Left renal pelvis (tissue), 4 donors: ENCODE measurements around the gene DMAP1. TPM values are rescaled to one million over a fixed set of nuclear protein-coding genes. Genes with fewer than 3 reads are reported as not detected.
"Not testable (repeated sequence)": the region's sequence is repeated elsewhere in the genome, so short reads cannot be mapped to it uniquely, and the experiment has no call there.

Source experiments
- DNase-seq, 4 donors: peaks; one replicate each; pipeline ENCODE4 v3.0.0-alpha.2; 2013; ENCODE audit warnings: low read depth in 4 of 4, low spot score in 3 of 4
- polyA plus RNA-seq, 4 donors: library from polyadenylated mRNA; unstranded; fragments of 120-200 nt; gene quantifications; one replicate each; pipeline ENCODE4 v1.2.1, GENCODE V29; 2013; ENCODE audit not compliant: insufficient read length in 4 of 4

Gene DMAP1, protein sequence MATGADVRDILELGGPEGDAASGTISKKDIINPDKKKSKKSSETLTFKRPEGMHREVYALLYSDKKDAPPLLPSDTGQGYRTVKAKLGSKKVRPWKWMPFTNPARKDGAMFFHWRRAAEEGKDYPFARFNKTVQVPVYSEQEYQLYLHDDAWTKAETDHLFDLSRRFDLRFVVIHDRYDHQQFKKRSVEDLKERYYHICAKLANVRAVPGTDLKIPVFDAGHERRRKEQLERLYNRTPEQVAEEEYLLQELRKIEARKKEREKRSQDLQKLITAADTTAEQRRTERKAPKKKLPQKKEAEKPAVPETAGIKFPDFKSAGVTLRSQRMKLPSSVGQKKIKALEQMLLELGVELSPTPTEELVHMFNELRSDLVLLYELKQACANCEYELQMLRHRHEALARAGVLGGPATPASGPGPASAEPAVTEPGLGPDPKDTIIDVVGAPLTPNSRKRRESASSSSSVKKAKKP
- 10 to 100 TPM; 42.9 to 72.5 (median 52.6) TPM for polyA plus RNA-seq

DNA sequence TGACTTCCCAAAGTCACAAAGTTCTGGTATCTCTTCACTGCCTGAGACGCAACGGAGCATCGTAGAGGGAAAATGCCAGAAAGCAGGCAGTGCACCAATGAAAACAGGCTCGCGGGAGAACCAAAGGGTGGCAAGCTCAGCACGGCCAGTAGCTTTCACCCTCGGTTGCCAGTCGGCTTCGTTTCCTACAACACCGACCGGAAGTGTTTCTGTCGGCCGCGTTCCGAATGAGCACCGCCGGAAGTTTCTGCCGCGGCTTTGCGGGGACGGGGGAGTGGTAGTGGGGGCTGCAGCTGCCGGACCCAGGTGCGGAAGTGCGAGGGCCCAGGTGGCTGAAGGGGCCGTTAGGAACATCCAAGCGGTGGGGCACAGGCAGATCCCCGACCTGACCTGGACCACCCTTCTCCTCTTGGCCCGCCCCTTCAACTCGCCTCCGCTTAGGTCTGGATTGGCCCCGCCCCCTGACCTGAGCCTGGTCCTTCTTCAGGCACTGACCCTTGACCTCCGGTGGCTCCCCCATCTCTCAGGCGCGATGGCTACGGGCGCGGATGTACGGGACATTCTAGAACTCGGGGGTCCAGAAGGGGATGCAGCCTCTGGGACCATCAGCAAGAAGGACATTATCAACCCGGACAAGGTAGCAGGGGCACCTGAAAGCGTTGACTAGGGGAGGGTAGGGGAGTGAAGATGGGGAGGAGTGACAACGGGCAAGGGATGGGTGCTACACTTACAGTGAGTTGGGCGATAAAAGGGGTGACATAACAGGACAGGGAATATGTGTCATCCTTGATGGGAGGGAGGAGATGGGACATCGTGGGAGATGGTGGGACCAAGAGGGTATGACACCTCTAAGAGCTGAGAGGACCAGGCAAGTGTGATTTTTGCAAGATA lies at the start of gene DMAP1:
TSS of gene DMAP1 (plus strand) at position 250 of the 891 bp plus-strand sequence. CDS start at position 533, 283 bp downstream.
- peak; percentile 65 to 74 (median 72) for DNase-seq

DNA sequence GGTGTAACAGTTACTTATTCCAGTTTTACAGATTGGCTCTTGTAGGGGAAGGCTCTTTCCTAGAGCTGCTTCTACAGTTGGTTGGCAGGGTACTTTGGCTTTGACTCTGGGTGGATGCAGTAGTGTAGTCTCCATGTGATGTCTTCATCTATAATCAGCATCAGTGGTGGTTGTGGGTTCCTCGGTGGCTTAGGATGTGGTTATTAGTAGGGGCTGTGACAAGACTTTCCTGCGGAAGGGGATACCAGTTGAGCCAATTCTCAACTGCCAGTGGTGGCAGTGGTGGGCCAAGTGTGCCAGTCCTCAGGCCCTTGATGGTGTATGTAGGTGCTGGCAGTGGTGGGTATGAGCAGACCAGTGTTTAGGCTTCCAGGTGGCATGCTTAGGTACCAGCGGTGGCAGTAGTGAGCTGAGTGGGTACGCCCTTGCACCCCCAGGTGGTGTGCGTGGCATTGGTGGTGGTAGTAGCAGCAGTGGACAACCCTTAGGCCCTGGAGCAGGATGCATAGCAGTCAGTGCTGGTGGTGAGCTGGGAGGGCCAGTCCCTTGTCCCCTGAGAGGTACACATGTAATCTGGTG lies 44.7 kb upstream of the DMAP1 start:
- DNase-seq, result no peak

- no peak for DNase-seq
Measured at GRCh38 chr1:44170281-44170823, 42.9 kb upstream of the DMAP1 start.

DNA sequence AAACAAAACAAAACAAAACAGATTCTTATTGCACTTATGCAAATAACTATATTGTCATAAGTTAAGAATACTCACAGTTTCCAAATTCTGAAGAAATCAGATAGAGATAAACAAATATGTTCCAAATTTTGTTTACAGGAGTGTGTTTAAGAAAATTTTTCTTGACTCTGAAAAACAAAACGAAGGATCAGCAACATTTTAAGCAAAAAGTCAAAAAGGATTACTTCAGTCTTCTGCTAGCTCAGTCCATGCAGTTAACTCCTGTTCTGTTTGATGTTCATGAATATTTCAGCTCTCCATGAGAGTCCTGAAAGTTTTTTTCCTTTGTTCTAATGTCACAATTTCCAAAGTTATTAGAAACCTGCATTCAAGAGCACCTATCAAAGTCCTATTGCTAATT lies 38.6 kb upstream of the DMAP1 start:
- DNase-seq, result no peak

DNA sequence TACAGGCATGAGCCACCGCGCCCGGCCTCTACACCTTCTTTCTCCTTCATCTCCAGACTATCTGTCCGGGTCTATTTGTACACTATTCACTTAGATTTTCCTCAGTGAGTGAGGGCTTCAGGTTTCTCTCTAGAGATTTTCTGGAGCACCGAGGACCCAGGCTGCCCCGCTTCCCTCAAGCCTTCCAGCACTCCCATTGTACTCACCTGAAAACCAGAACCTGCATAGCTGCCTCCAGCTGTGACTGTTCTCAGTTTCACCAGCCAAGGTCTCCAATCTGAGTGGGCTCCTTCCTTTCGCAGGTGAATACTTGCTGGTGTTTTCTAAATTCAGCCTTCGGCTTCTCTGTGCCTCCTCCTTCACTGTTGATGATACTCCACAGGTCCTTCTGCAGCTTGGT lies 12.9 kb upstream of the DMAP1 start:
- DNase-seq, result no peak

DNA sequence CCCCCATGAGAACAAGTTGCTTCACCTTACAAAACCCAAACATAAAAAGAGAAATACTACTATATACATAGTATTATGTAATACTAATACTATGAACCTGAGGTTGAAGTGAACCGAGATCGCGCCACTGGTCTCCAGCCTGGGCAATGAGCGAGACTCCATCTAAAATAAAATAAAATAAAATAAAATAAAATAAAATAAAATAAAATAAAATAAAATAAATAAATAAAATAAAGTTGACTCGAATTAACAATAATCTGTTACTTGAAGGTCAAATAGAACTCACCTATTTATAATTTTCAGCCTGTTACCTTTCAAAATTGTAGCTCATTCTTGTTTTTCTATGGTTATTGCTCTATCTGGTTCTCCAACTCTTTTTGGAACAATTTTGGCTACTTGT lies 6.7 kb upstream of the DMAP1 start:
- DNase-seq, result not testable (repeated sequence)

GRCh38 chr1:44208226-44208625 lies 5.0 kb upstream of the DMAP1 start:
- no peak for DNase-seq

DNA sequence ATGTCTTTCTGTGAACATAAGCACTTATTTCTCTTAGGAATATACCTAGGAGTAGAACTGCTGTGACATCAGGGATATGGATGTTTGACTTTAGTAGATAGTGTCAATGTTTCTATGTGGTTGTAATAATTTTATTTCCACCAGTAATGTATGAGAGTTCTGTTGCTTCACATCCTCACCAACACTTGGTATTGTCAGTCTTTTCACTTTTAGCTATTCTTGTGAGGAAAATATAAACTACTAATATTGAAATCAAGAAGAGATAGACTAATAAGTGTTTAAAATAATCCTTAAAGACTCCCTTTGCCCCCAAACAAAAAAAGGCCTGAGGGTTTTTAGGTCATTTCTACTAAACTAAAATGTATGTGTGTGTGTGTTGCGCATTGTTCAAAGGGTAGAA lies 2.7 kb upstream of the DMAP1 start:
- no peak for DNase-seq

- no peak for DNase-seq
Measured at GRCh38 chr1:44212355-44213221, 683 bp upstream of the DMAP1 start.

- DNase-seq, result peak in 3 of 4 donors; percentile 52 to 62 (median 58)
Measured at GRCh38 chr1:44217809-44218410, 4.6 kb downstream of the DMAP1 start.

DNA sequence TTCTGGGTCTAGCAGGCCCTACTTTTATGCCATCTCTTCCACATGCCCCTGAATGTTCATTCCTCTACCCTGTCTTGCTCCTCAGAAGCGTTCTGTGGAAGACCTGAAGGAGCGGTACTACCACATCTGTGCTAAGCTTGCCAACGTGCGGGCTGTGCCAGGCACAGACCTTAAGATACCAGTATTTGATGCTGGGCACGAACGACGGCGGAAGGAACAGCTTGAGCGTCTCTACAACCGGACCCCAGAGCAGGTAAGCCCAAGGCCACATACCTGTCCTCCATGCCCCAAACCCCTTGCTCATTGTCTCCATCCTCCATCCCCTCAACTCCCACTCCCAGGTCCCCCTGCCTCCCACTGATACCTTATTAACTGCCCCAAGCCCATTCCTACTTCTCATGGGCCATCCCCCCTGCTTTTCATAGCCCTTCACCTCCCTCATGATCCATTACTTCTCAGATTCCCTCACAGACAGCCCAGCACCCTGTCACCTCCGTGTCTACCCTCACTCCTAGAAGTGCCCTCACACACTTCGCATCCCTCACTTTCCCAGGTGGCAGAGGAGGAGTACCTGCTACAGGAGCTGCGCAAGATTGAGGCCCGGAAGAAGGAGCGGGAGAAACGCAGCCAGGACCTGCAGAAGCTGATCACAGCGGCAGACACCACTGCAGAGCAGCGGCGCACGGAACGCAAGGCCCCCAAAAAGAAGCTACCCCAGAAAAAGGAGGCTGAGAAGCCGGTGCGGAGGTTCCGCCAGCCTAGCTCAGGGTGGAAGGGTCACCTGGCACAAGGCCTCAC lies 5.4 kb downstream of the DMAP1 start:
- no peak for DNase-seq

DNA sequence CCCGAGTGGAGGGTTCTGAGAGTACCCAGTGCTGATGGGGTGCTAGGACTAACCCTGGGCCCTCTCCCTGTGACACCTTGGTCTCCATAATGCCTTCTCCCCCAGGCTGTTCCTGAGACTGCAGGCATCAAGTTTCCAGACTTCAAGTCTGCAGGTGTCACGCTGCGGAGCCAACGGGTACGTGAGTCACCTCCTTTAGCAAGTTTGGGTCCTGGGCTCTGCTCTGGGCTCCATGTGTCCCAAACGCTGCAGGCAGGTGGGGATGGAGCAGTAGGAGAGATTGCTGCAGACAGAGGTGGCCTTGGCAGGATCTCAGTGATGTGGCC lies 6.0 kb downstream of the DMAP1 start:
- no peak for DNase-seq

- DNase-seq, result no peak
Measured at GRCh38 chr1:44220001-44220751, 6.9 kb downstream of the DMAP1 start.

DNA sequence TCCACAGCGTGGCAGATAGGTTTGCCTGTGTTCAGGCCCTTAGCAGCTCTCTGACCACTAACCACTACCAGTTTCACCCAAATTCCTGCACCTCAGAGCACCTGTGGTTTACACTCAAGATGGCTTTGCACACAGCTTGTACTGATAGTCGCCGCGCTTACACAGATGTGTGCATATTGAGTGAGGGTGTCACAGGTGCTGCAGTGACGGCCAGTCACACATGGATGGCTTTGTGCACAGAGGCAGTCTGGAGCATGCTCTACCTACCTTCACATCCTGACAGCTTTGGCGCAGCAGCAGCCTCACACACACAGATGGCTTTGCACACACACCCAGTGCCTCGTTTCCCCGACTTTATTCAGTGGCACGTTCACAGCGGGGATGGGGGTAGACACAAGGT lies 7.5 kb downstream of the DMAP1 start:
- DNase-seq, result no peak

DNA sequence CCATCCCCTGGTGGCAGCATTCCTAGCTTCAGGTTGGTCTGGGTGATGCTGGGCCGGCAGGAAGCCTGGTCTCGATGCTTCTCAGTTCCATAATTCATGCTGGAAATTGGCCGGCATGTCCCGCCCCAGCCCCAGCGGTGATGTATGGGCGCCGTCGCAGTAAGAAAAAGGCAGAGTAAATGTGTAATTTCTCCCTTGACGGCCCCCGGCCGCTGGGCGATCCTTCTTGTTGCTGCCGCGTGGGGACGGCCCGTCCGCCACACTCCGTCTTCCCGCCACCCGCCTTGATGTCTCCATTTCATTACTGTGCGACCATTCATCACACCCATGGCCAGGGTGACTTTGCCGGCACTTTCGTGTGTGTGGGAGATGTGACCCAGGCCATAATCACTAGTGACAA lies 8.5 kb downstream of the DMAP1 start:
- no peak for DNase-seq

DNA sequence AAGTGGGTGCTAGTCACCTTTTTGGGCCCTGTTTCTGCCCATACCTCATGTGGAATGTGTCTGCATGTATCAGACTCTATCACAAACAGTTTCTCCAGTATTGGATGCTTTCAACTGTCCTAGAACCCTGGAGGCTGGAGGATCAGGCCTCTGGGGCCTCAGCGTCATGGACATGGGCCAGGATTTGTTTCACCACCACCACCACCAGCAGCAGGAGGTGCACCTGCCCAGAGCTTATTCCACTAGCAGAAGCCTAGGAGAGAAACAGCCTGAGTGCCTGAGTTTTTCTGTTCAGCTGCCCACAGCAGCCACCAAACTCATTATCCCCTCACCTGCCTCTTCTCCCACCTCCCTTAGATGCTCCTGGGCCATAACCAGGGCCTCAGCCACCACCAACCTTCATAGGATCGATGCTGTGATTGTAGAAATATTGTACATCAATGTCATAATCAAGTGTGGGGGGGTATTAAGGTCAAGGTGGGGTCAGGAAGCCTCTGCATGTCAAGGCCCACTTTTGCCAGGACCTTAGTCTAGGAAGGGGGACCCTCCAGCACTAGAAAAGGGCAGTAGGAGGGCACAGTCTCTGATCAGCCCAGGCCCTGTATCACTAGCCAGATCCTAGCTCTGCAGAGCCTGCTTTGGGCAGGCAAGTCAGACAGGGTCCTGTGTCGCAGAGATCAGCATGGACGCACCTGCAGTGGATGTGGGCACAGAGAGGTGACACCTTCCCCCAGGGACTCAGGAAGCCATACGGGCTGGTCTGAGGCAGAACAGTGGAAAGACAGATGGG lies 9.3 kb downstream of the DMAP1 start:
- no peak for DNase-seq

DNA sequence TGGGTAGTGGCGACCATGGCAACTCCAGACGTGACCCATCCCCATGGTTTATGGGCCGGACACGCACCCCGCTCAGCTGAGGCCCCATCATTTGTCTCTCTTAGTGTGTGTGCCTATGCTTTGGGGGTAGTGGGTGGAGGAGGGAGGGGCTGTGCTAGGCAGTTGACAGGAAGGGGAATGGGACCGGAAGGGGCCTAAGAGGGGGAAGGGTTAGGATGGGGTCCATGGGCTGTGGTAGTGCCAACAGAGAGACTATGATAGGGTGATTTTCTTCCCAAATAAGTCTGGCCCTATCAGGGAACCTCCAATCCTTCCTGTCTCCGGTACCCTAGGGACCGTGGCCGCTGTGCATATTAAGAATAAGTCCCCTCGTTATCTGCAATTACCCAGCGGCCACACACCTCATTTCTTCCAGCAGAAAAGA lies 9.9 kb downstream of the DMAP1 start:
- DNase-seq, result no peak
